Measurements from ENCODE around the gene NPAS2.
A peak's percentile ranks its signal among the peaks of the same experiment; 100 is the strongest.

NPAS2 gene

DNA sequence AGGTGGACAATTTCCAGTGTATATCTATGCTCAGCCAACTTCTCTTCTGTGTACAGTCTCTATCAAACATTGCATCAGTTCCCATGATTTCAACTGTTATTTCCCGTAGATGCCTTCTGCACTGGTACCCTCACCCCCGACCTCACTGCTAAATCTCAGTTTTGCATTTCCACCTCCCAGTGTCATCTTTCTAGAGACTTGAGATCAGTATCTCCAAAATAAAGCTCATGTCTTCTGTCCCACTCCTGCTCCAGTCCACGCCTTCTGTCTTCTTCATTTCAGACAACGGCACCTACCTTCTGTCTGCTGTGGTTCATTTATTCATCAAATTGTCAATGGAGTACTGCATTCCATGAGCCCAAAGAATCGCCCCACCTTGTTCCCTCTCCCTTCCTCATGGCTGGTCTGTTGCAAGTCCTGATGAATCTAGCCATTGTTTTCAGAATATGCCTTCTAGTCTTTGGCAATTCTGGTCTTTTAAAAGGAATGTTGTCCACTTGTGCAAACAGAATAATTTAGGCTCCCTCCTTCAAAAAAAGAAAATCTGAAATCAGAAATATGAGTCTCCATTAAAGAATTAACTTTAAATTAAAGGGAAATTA is 23.3 kb upstream of the NPAS2 start:
- DNase-seq (ENCODE audit: low spot score): no peak

DNA sequence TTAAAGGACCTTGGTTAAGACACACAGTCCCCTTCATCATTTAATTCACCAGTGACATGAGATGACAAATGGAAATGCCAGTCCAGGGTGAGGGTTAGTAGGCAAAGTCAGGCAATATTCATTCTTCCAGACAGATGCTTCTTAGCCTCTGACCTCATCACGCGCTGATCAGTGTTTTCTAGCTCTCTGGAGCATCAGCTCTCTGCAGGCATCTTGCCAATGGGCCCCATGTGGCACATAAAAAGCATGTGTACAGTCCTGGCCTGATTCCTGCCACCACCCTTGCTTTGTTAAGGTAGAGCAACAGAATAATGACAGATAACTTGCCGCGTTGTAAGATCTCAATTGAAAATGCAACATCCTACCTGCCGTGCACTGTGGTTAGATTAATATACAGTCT is 20.3 kb upstream of the NPAS2 start:
- DNase-seq (ENCODE audit: low spot score): no peak

DNA sequence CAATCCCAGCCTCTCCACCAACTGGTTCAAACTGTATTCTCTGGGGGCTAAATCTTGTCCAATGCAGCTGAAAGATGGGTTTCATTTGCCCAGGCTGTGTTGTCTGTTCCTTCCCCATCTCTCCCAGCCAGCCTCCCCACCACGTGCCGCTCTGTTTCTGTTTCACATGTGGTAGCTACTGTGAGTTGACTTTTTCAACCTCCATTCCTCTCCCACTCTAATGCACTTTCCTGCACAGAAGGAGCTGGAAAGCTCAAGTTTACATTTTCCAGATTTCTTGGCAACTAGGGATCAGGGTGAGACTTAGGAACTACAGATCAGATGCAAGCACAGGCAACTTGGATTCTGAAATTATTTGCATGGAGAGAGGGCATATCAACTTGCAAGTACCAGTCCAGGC is 19.0 kb upstream of the NPAS2 start:
- no peak for DNase-seq (ENCODE audit: low spot score)

- no peak for DNase-seq (ENCODE audit: low spot score)
Measured at GRCh38 chr2:100801402-100801801, 18.5 kb upstream of the NPAS2 start.

GRCh38 chr2:100802066-100802465 is 17.9 kb upstream of the NPAS2 start:
- no peak for DNase-seq (ENCODE audit: low spot score)

DNA sequence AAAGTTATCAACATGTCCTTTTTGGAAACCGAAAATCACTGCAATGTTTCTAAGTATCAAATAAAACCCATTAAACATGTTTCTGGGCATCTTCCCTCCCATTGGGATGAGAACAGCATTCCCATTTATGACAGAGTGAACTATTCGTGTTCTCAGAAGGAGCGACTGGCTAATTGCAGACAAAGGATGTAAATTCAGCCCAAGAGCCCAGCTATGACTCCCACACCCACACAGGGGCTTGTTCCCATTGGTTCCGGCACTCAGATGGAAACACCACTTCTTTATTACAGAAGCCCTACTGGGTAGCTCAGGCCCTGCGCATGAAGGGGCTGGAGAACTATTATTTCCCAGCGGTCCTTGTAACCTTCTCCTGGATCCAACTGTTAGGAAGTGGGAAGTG is 16.6 kb upstream of the NPAS2 start:
- no peak for DNase-seq (ENCODE audit: low spot score)

GRCh38 chr2:100806550-100806949 is 13.4 kb upstream of the NPAS2 start:
- no peak for DNase-seq (ENCODE audit: low spot score)

DNA sequence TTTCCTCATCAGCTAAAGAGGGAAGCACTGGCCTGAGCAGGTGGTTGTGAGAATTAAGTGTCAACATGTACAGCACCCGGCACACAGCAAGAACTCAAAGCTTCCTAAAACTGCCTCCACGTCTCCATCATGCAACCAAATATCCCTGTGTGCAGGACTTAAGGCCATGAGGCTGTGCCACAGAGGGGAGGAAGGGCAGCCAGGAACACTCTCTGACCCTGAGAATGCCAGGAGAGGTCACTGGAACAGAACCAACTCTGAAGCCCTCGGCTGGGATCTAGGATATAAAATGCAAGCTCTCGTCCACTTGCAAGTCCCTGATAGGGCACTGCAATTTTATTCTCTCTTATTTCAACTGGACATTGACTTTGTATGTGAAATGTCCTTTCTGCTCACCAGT is 12.2 kb upstream of the NPAS2 start:
- DNase-seq (ENCODE audit: low spot score): no peak

- DNase-seq (ENCODE audit: low spot score): no peak
Measured at GRCh38 chr2:100808582-100808981, 11.4 kb upstream of the NPAS2 start.

DNA sequence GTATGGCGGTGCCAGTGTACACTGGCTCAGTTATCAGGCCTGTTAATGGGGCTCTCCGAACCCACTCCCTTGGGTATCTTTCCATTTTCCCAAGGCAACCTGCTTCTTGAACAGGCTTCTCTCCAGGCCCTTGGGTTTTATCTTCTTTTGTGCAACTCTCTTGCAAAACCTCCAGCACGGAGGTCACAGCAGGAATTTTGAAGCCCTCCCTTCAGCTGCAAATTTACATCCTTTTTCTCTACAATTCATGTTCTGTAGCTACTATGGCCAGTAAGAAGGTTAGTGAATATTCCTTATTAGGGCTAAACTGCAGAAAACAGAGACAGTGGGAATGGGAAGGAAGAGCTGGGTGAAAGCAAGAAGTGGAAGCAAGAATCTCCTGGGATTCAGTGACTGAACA is 10.4 kb upstream of the NPAS2 start:
- no peak for DNase-seq (ENCODE audit: low spot score)

DNA sequence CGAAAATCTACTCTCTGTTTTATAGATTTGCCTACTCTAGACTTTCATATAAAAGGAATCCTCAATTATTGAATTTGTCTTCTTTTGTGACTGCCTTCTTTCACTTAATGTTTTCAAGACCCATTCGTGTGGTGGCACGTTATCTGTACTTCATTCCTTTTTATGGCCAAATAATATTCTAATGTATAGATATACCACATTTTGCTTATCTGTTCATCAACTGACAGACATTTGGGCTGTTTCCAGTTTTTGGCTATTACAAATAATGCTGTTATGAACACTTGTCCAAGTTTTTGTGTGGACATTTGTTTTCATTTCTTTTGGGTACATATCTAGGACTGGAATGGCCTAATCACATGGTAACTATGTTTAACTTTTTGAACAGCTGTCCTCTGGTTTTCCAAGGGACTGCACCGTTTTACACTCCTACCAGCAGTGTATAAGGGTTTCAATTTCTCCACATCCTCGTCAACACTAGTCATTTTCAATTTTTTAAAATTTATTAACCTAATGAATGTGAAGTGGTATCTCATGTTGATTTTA is 9.3 kb upstream of the NPAS2 start:
- no peak for DNase-seq (ENCODE audit: low spot score)

- no peak for DNase-seq (ENCODE audit: low spot score)
Measured at GRCh38 chr2:100812116-100812515, 7.8 kb upstream of the NPAS2 start.

DNA sequence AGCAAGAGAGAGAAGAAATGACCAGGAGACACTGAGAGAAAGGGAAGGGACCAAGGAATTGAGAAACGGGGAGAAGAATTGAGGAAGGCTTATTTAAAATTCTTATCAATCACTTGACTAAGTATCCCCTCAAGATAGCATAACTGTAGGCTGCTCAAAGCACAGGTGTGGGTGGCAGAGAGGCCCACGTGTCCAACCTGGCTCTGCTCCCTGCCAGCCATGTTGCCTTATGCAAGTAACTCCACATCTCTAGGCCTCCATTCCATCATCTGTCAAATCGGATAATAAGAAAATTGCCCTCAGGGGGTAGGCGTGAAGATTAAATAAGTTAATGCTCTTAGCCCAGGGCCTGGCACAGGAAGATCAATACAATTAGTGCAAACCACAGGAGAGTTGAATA is 7.4 kb upstream of the NPAS2 start:
- DNase-seq (ENCODE audit: low spot score): no peak

- DNase-seq (ENCODE audit: low spot score): no peak
Measured at GRCh38 chr2:100813527-100813926, 6.4 kb upstream of the NPAS2 start.

DNA sequence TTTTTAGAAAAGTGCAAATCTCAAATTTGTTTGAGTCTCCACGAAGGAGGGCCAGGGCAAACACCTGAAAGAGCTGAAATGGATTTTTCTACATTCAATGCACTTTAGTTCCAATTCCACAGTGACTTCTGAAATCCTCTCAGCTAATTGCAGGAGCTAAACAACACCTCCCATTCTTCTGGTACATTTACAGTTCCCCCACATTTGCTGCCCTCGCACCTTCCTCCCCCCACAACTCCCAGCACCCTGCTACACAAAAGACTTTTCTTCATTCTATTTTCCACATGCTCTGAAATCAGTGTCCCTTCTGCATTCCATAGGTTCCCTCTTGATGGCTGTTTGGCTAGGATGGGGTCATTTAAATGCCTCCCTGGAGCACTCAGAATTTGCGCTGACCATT is 5.9 kb upstream of the NPAS2 start:
- no peak for DNase-seq (ENCODE audit: low spot score)

- no peak for DNase-seq (ENCODE audit: low spot score)
Measured at GRCh38 chr2:100814453-100814852, 5.5 kb upstream of the NPAS2 start.

GRCh38 chr2:100817388-100817985 is 2.5 kb upstream of the NPAS2 start:
- DNase-seq (ENCODE audit: low spot score): no peak

- DNase-seq (ENCODE audit: low spot score): no peak
Measured at GRCh38 chr2:100818003-100818605, 1.8 kb upstream of the NPAS2 start.

DNA sequence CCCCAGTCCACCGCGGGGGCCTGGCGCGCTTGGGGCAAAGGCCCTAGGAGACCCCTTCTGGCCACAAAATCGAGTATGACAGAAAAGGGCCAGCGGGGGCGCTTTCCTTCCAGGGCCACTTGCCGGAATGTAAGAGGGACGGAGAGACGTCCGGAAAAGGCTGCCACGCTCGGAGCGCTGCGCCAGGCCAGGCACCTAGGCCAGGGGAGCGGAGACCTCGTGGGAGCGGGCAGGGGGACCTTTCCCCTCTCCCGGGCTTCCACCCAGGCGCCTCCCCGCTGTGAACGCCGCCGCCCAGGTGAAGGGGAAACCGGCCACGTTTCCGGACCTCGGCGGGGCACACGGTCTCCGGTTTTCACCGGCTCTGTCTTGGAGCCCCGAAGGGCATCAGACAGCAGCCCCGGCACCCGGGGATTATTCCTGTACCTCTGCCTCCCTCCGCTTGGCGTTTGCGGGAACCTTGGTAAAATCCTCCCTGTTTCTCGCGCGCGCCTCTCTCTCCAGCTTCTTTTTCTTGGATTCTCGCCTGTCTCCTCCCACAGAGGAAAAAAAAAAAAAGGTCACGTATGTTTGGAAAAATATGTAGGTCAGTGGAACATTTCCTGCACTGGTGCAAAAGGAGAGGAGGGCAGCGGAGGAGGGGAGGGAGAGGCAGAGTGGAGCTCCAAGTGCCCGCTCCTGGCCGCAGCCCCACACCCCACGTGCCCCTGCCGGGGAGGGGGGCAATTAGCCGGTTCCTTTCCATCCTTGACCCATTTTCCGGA is 1.2 kb upstream of the NPAS2 start:
- peak; percentile 72 for DNase-seq (ENCODE audit: low spot score)

DNA sequence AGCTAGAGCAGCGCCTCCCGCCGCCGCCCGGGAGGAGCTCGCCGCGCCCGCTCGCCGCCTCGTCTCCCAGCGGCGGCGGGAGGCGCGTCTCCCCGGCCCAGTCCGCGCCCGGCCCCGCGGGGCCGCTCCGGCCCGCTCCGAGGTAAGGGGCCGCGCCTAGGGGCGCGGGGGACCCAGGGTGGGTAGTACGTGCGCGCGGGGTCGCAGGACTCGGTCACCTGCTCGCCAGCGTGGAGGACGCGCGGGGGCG is 259 bp downstream of the NPAS2 start:
- DNase-seq (ENCODE audit: low spot score): no peak

DNA sequence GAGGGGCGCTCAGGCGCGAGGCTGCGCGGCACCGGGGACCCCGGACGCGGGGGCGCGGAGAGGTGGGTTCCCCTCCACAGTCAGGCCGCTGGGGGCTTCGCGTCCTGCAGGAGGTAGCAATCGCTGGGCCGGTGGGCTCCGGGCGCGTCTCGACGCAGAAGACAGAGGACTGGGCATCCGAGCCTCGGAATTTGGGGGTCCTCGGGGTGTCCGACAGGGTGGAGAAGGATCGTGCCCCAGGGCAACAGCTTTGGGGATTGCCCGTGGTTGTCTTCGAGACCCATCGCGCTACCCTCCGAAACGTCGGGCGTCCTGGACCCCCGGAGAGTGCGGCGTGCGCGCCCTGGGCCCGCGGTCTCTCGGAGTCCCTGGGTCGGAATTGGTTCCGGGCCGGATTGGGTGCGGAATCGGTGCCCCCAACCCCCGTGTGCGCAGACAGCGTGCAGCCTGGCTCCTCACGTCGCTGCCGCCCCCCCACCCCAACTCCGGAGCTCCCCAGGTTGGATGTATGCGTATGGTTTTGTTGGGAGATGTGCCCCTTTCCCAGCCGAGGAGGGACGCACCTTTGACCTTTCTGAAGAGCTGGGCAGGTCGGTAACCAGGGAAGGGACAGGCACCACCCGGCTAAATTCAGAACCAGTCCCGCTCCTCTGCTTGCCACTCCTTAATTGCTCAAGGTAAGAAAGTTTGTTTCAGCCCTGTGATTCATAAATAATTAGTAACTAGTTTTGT is 750 bp downstream of the NPAS2 start:
- DNase-seq (ENCODE audit: low spot score): no peak

DNA sequence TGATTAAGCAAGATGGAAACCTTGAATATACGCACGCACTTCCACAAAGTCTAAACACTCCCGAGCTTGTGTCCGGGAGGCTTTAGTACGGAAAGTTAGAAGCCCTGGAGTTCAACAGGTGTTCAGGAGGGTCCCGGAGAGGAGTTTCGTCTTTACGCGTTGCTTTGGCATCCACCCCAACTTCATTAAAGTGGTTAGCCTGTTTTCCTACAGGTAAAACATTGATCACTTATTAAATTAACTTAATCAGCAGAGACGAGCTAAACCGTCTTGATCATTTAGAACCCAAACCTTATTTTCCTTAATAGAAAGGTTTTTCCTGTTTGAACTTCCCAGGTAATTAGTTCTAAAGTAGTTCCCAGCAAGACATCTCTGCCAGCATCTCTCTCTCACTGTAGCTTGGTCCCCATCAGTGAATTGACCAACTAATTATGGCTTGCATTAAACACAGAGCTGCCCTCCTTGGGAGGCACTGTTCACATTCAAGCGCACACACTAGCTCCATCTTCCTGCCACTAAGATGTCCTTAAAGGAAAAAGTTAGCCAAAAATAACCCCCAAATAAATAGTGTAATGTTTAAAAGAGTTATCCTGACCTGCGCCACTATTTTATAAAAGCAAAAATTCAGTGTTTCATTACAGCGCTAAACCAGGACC is 1.4 kb downstream of the NPAS2 start:
- no peak for DNase-seq (ENCODE audit: low spot score)

All from iPS-NIHi11 (cell line).